HepG2 (cell line): ENCODE results near the gene DTWD2. TPM values are rescaled to one million over a fixed set of nuclear protein-coding genes. Genes with fewer than 3 reads are reported as not detected.

Experiments
- AHDC1 ChIP-seq: sonication (generic); formaldehyde crosslinking; IDR thresholded peaks from 2 replicates; pipeline ENCODE4 v1.5.1; 2020; ENCODE audit warnings: mild to moderate bottlenecking, missing genetic modification reagents, borderline replicate concordance
- FOXP4 ChIP-seq: sonication (generic); formaldehyde crosslinking; IDR thresholded peaks from 2 replicates; pipeline ENCODE4 v1.4.0; 2020; ENCODE audit warnings: missing genetic modification reagents
- HDAC1 ChIP-seq: sonication (generic); formaldehyde crosslinking; IDR thresholded peaks from 2 replicates; pipeline ENCODE4 v1.5.1; 2020; ENCODE audit warnings: mild to moderate bottlenecking, missing genetic modification reagents
- HHEX ChIP-seq: IDR thresholded peaks from 2 replicates; pipeline ENCODE4 v1.6.1; 2016; ENCODE audit warnings: control low read depth
- HNF4G ChIP-seq, 2 experiments: sonication (generic) in 1 of 2; formaldehyde crosslinking in 1 of 2; IDR thresholded peaks; 2 replicates each; pipeline versions ENCODE4 v1.4.0 to v1.6.1; 2011 to 2020; ENCODE audit warnings: borderline replicate concordance in 2 of 2, low read depth in 2 of 2, mild to moderate bottlenecking in 2 of 2, low read length in 1 of 2, missing genetic modification reagents in 1 of 2, moderate library complexity in 1 of 2
- KAT8 ChIP-seq: IDR thresholded peaks from 2 replicates; pipeline ENCODE4 v1.6.1; 2016; ENCODE audit warnings: missing genetic modification reagents, missing compliant biosample characterization
- STAT6 ChIP-seq: sonication (generic); formaldehyde crosslinking; IDR thresholded peaks from 2 replicates; pipeline ENCODE4 v1.4.0; 2020; ENCODE audit warnings: missing genetic modification reagents, mild to moderate bottlenecking, borderline replicate concordance
- ZFP1 ChIP-seq: IDR thresholded peaks from 2 replicates; pipeline ENCODE4 v1.6.1; 2016
- ZFP62 ChIP-seq: sonication (generic); formaldehyde crosslinking; IDR thresholded peaks from 2 replicates; pipeline ENCODE4 v1.4.0; 2020; ENCODE audit warnings: missing genetic modification reagents
- ZFX ChIP-seq: sonication (generic); formaldehyde crosslinking; IDR thresholded peaks from 2 replicates; pipeline ENCODE4 v1.4.0; 2020; ENCODE audit warnings: mild to moderate bottlenecking, low read depth, missing genetic modification reagents, moderate library complexity
- ZNF264 ChIP-seq: sonication (generic); formaldehyde crosslinking; IDR thresholded peaks from 2 replicates; pipeline ENCODE4 v1.4.0; 2020; ENCODE audit warnings: missing genetic modification reagents
- ZNF280B ChIP-seq: sonication (generic); formaldehyde crosslinking; IDR thresholded peaks from 2 replicates; pipeline ENCODE4 v1.5.0; 2020; ENCODE audit warnings: missing genetic modification reagents, mild to moderate bottlenecking, borderline replicate concordance
- ZNF292 ChIP-seq: sonication (generic); formaldehyde crosslinking; IDR thresholded peaks from 2 replicates; pipeline ENCODE4 v1.8.1; 2022; ENCODE audit warnings: mild to moderate bottlenecking, low read depth, missing genetic modification reagents, borderline replicate concordance
- ZNF430 ChIP-seq: sonication (generic); formaldehyde crosslinking; IDR thresholded peaks from 2 replicates; pipeline ENCODE4 v1.9.0; 2021; ENCODE audit warnings: mild to moderate bottlenecking, missing genetic modification reagents
- ZNF552 ChIP-seq: sonication (generic); formaldehyde crosslinking; IDR thresholded peaks from 2 replicates; pipeline ENCODE4 v1.9.0; 2022; ENCODE audit warnings: missing genetic modification reagents, mild to moderate bottlenecking, borderline replicate concordance
- ZNF713 ChIP-seq: sonication (generic); formaldehyde crosslinking; IDR thresholded peaks from 2 replicates; pipeline ENCODE4 v1.4.0; 2020; ENCODE audit warnings: mild to moderate bottlenecking, missing genetic modification reagents
- ZNF839 ChIP-seq: sonication (generic); formaldehyde crosslinking; IDR thresholded peaks from 2 replicates; pipeline ENCODE4 v1.4.0; 2020; ENCODE audit warnings: missing genetic modification reagents, mild to moderate bottlenecking, borderline replicate concordance
- polyA plus RNA-seq, 8 experiments: library from polyadenylated mRNA; depleted of rRNA in 3 of 8; stranded (reverse) in 7 of 8; unstranded in 1 of 8; fragments of >200 nt; fragmentation: Illumina TruSeq in 4 of 8; extraction: Trizol in 4 of 8; gene quantifications; 2 replicates each; pipeline versions ENCODE4 v1.2.1 to v1.2.3, GENCODE V29; 2011 to 2016; ENCODE audit warnings: low read depth in 4 of 8, missing spikeins in 1 of 8, mixed read lengths in 1 of 8; ENCODE audit not compliant: insufficient read depth in 1 of 8
- total RNA-seq, 5 experiments: library from RNA; depleted of rRNA; stranded (reverse); fragments of >200 nt; fragmentation: Illumina TruSeq; extraction: Trizol; gene quantifications; 2 replicates each; pipeline ENCODE4 v1.2.3, GENCODE V29; 2016; ENCODE audit warnings: low read depth in 1 of 5

DTWD2 gene
- total and polyA plus RNA-seq, 2 of the 13 experiments (the other 11 are each of a cell fraction or from before 2014, with no cell fraction given) = 1.6 to 6.0 TPM

- TF ChIP-seq FOXP4 (no peak), KAT8 (no peak), HDAC1 (CRISPR knock-in tag) (no peak), ZNF430 (CRISPR knock-in tag) (peak; percentile 48; the same call in 1 of the 2 replicates), ZNF292 (CRISPR knock-in tag) (no peak), STAT6 (CRISPR knock-in tag) (no peak), AHDC1 (CRISPR knock-in tag) (0 out of 2 replicates have a peak, but pooled peaks have one; percentile 33), ZFP1 (CRISPR knock-in tag) (no peak), ZNF839 (CRISPR knock-in tag) (no peak), ZNF713 (CRISPR knock-in tag) (no peak), HHEX (CRISPR knock-in tag) (no peak), HNF4G (IDR thresholded peaks at IDR 0.05; ENCODE audit: borderline replicate concordance, low read depth, low read length) (no peak), HNF4G (CRISPR knock-in tag; IDR thresholded peaks at IDR 0.05; ENCODE audit: borderline replicate concordance, low read depth) (no peak), ZNF280B (CRISPR knock-in tag) (peak; percentile 35; the same call in 1 of the 2 replicates), ZNF264 (CRISPR knock-in tag) (no peak), ZFX (CRISPR knock-in tag) (0 out of 2 replicates have a peak, but pooled peaks have one; percentile 24), ZFP62 (CRISPR knock-in tag) (no peak), ZNF552 (no peak)
These were observed 19.9 kb downstream of the DTWD2 start (continued) for GRCh38 chr5:118968406-118968911.
